GM20000 (cell line): ENCODE measurements around the gene ZSCAN2.
"Not testable (repeated sequence)": the region's sequence is repeated elsewhere in the genome, so short reads cannot be mapped to it uniquely, and the experiment has no call there.

Experiments
- DNase-seq: peaks from one replicate; pipeline ENCODE4 v3.0.0; 2012; ENCODE audit warnings: low spot score
- CTCF ChIP-seq: IDR thresholded peaks from 2 replicates; pipeline ENCODE4 v1.5.1; 2012; ENCODE audit warnings: mild to moderate bottlenecking, control low read depth; ENCODE audit errors: extremely low read depth, missing control alignments

The ZSCAN2 gene

GRCh38 chr15:84631706-84632272 is 31.0 kb downstream of the ZSCAN2 start:
- no peak for TF ChIP-seq CTCF

GRCh38 chr15:84633311-84634227 is 32.8 kb downstream of the ZSCAN2 start:
- DNase-seq = peak; percentile 66
- no peak for TF ChIP-seq CTCF

More at GRCh38 chr15:84631706-84632272, 31.0 kb downstream of the ZSCAN2 start:
- no peak for DNase-seq

GRCh38 chr15:84634228-84634837 is 33.5 kb downstream of the ZSCAN2 start:
- no peak for DNase-seq
- no peak for TF ChIP-seq CTCF

- DNase-seq = peak; percentile 34
These were observed 37.3 kb downstream of the ZSCAN2 start for GRCh38 chr15:84638103-84638502.

GRCh38 chr15:84641871-84642270 is 41.1 kb downstream of the ZSCAN2 start:
- DNase-seq = not testable (repeated sequence)

More at GRCh38 chr15:84638103-84638502, 37.3 kb downstream of the ZSCAN2 start:
- no peak for TF ChIP-seq CTCF

GRCh38 chr15:84642640-84643039 is 41.8 kb downstream of the ZSCAN2 start:
- not testable (repeated sequence) for DNase-seq

GRCh38 chr15:84643838-84644237 is 43.0 kb downstream of the ZSCAN2 start:
- no peak for DNase-seq
- TF ChIP-seq CTCF = no peak

- no peak for DNase-seq
- no peak for TF ChIP-seq CTCF
These were observed 44.7 kb downstream of the ZSCAN2 start for GRCh38 chr15:84645496-84645895.
